HG03520 (cell line): ENCODE results near the gene ABHD17B.
"Not testable (repeated sequence)": the region's sequence is repeated elsewhere in the genome, so short reads cannot be mapped to it uniquely, and the experiment has no call there.

ENCODE experiments used
- ATAC-seq: cut with Tn5 transposase; IDR thresholded peaks from one replicate; pipeline ENCODE4 v1.9.1; 2021; ENCODE audit warnings: mild to moderate bottlenecking, moderate library complexity; ENCODE audit not compliant: unreplicated experiment

The ABHD17B gene

DNA sequence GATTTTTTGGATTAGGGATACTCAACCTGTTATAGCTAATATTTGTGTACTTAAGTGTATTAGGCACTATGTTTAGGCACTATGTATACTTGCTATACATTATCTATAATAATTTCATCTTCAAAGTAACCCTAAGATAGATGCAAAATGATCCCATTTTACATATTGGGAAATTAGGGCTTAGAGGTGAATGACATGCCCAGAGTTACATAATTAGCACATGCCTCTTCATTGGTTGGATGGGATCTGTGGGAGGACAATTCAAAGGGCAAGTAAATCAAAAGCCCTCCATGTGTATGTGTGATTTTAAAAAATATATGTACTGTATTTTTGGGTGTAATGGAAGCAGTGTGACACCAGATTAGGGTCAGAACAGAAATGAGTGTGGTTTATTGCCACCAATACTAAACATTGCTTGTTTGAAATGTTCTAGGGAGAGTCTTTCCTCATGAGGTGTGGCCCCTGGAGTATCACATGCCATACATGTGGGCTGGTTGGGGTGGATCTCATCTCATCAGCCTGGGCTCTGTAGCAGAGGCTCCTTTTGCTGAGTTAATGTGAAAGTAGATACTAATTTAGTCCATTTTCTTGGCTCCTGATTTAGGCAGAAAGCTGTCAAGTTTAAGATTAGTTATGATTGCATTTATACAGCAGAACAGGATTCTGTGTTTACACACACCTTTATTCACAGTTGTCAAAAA lies 6.0 kb upstream of the ABHD17B start:
- ATAC-seq = peak; percentile 84

DNA sequence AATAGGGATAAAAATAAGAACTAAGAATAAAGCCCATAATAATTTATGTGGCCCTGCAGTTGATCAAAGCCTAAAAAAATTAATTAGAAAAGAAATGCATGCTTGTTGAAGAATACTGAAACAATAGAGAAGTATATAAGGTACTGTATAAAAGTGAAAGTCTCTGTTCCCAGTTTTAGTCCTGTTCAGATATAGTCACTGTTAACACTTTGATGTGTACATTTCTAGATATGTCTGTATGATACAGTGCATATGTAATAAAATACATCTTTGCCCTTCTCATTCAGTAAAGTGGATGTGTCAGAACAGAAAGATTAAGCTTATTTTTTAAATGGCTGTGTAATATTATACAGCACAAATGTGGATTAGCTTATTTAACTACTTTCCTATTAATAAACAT lies 4.5 kb upstream of the ABHD17B start:
- no peak for ATAC-seq

DNA sequence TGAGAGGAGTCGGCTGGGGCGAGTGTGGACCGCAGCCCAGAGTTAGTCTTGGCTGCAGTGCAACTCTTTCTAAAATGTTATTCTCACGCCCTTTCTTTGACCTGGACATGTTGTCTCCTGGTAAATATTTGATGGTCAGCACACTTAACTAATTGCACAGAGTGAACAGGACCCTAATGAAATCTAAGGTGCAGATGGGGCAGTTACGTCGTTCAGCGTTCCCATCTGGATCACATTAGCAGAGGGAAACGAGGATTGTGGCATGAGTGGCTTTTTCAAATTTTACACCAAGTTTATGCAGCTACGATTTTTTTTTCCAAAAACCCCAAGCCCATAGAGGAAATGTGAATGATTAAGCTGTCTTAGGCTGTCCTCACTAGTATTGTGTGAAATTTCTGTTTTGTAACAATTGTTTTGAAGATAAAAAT lies 929 bp upstream of the ABHD17B start:
- no peak for ATAC-seq

DNA sequence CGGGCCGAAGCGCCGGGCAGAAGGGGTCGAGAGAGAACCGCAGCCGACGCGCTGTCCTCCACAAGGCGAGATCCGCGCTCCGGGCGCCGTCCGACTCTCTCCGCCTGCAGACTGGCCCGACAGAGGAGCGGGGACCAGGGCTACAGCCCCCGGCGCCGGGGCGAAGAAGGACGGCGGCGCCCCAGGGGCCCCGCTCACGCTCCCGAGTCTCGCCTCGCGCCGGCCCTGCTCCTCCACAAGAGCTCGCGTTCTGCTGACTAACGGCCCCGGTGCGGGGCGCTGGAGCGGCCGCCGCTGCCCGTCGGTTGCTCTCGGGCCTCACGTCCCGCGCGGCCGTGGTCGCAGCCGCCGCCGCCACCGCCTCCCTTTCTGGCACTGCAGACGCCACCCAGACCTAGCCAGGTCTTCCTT lies 338 bp downstream of the ABHD17B start:
- ATAC-seq = peak; percentile 6

DNA sequence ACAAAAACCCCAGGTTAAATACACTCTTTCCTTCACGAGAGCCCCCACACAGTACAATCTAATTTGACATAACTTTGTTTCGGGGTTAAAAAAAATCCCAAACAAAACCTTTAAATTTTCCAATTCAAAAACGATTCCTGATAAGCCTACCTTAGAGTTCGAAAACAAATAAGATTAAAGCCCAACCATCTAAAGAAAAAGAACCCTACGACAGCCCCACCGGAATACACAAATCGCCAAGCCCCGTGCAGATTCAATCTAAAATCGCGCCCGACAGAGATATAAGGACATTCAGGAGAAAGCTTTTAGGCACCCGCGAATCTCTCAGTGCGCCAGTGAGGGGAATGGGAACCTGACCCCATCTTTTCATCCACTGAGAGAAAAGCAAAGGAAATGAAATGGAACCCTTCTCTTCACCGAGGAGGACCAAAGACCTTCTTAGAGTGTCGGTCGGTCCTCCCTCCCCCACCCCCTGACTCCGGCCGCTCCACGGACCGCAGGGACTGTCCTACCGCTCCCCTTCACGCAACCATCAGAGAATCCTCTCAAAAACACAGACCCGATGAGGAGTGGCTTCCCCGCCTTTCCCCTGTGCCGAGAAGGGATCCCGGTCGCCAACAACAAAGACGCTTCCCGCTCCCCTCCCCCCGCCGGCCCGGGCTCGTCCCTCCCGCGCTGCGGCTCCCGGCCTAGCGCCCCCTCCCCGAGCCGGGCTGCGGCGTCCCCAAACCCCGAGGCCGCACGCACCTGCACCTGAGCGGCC lies 925 bp downstream of the ABHD17B start:
- ATAC-seq = peak; percentile 4

DNA sequence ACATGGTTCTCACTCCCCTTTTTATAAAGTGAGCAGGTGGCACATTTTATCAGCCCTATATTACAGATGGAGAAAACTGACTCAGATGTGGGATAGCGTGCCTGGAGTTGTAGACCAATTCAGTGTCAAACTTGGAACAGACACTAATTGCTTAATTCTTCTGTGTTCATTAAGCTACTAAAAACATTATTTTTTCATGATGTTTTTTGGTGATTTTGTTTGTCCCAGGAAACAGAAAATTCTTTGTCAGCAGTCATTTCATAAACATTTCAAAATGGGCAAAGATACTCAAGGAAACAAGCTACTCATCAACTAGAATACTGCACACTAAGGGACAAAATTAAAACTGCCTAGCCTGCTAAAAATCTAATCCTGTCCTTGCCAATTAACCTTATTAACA lies 2.2 kb downstream of the ABHD17B start:
- ATAC-seq = no peak

DNA sequence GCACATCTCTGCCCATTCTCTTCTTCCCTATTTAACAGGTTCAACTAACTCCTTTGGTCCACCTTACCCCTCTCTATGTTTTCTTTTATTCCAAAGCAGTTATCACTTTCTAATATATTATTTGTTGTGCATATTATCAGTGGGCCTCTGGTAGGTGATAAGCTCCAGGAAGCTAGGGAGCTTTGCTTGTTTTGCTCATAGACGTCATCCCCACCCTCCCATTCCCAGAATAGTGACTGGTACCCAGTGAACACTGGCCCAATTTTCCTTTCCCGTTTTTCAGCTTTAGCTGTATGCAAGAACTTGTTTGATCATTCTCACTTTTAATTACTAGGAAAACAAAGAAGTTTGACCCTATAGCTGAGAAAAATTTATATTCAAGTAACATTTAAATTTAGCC lies 6.9 kb downstream of the ABHD17B start:
- ATAC-seq = no peak

DNA sequence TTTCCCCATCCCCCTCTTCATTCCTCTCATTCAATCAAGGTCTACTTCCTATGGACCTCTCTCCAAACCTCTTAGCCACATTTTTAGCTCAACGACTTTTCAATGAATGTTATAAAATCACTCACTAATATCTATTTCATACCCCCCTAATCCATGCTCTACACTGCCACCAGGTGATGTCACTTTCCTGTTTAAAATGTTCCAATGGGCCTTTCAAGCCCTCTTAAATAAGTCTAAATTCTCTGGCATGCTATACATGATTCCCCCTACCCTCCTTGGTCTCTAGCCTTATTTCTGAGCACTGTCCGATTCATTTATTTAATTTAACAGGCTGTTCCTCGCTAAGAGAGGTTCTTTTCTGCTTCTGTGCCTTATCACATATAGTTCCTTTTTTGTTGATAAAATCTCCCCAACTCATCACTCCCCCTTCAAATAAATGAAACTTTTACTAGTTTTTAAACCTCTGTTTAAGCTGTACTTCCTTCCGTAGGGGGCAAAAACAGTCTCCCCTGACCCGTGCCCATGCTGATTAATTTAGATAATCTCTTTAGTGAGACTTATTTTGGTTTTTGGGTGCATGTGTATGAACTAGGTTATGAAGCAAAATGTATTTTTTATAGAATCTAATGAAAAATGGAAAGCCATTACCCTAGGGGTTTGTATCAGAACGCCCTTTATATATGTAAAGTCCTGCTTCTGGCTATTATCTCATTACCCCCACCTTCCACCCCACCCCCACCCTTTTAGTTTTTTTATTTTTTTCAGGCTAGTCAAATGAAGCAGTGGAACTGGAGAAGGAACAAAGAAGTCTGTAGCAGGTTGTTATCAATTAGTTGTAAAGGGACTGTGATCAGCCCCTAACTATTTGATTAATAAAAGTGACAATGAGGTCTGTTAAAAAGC lies 9.0 kb downstream of the ABHD17B start:
- ATAC-seq = no peak

DNA sequence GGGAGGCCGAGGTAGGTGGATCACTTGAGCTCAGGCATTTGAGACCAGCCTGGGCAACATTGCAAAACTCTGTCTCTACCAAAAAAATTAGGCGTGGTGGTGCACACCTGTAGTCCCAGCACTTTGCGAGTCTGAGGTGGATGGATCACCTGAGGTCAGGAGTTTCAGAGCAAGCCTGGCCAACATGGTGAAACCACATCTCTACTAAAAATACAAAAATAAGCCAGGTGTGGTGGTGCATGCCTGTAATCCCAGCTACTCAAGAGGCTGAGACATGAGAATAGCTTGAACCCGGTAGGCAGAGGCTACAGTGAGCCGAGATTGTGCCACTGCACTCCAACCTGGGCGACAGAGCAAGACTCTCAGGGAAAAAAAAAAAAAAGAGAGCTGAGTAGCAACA lies 12.2 kb downstream of the ABHD17B start:
- ATAC-seq = not testable (repeated sequence)

DNA sequence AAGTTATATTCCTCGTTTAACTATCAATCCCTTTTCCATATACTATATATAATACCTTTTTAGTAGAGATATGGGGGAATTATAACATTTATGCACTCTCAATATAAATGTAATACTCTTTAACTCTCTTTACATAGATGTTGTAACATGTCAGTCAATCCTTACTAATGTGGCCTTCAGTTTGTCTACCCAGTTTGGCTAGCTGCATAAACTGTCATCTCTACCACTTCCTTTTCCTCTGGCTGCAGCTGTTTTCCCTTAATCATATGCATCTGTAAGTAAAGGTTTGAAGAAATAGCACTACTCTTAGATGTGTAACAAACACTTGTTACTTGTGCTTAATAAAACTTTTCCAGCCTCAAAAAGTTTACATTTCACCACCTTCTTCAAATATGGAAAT lies 13.4 kb downstream of the ABHD17B start:
- ATAC-seq = no peak

DNA sequence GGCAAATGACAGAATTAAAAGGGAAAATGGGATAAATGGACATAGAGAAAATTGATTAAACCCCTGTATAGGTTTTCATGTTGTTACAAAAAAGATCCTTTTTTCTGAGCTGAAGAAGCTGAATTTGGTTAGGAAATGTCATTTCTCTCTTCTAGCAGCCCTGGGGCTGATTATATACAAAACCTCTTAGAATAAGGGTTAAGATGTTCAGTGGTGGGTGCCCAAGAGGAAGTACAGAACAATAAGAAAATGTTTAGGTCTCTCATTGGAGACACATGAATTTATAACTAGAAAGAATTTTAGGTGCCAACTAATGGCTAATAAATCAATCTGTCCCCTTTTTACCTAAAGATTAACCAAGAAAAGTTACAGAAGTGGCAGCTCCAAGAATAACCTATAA lies 14.2 kb downstream of the ABHD17B start:
- ATAC-seq = no peak

DNA sequence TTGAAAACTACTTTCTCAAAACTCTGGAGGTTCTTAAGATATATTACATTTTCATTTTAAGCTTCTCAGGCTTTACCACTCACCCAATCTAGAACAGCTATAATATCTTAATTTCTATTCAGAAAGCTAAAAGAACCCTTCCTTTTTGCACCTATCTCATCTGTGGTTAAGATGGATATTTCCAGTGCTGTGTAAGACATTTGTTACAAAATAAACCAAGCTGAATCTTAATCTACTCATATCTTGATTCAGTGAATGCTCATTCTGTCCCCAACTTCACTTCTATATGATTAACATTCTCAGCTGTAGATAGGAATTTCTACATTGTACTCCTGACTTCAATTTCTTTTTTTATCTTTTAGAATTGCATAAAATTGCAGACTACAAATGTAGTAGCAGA lies 15.0 kb downstream of the ABHD17B start:
- ATAC-seq = no peak

DNA sequence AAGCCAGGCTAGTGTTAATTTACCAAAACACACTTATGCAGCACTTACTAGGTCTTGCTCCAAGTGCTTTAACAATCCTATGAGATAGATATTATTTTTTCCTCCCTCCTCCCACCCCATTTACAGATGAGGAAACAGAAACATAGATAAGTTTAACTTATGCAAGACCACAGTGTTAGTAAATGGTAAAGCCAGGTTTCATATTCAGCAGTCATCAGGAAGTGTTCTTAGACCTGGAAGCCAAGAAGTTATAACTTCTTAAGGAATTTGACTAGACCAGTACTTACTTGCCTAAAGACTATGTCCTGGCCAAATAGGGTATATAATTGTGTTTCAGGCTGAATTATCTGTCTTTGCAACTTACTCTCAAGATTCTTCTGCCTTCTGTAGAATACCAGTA lies 15.9 kb downstream of the ABHD17B start:
- no peak for ATAC-seq

DNA sequence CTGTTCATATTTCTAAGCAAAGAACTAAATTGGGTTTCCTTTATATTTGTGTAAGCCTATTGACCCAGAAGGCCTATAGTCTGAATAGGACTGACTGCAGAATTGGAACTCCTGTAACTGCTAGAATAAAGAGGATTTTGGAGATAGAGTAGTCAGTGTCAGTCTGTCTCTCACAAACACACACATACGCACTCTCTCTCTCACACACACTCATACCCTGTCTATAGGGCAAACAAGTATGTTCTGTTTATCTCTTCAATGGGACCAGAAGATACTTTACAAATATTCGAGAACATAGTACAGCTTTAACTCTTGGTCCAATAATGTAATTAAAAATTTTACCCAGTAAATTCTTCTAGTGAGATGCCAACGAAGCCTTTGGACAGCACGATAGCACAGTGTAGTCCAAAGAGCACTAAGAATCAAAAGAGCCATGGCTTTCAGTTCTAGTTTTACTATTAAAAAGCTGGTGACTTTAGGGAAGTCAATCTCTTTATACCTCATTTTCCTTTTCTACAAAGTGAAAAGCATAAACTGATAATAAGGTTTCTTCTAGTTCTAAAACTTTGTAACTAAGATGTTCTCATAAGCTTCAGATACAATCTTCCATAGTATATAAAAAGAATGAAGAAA lies 19.3 kb downstream of the ABHD17B start:
- no peak for ATAC-seq

DNA sequence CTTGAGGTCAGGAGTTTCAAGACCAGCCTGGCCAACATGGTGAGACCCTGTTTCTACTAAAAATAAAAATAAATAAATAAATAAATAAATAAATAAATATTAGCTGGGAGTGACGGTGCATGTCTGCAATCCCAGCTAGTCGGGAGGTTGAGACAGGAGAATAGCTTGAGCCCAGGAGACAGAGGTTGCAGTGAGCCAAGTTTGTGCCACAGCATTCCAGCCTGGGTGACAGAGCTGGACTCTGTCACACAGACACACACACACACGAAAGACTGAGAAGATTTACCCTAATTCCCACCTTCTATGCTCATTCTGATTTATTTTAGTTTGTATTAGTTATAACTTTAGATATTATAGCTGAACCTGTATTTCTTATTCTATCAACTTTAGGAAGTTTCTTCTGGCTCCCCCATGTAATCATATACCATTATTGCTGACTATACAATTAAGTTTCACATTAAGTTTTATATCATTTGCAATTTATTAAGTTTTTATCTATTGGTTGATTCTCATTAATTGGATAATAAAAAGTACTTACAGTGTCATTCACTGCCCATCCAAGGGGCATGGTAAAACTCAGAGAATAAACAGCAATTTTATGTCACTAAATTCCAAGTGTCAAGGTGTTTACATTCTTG lies 20.8 kb downstream of the ABHD17B start:
- ATAC-seq = no peak

DNA sequence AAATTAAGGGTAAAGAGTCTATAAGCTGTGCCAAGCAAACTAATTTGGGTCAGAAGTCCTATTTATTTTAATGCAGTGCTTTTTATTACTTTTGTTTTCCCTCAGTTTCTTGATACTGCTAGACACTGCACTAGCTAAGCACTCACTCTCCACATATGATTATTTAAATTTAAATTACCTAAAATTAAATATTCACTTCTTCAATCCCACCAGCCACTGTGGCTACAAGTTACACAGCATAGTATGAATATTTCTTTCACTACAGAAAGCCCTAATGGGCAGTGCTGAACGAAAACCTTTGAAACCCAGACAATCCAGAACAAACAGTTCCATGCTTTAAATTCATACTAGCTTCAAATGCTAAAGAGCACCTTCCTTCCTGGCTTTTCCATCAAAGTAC lies 23.6 kb downstream of the ABHD17B start:
- no peak for ATAC-seq

DNA sequence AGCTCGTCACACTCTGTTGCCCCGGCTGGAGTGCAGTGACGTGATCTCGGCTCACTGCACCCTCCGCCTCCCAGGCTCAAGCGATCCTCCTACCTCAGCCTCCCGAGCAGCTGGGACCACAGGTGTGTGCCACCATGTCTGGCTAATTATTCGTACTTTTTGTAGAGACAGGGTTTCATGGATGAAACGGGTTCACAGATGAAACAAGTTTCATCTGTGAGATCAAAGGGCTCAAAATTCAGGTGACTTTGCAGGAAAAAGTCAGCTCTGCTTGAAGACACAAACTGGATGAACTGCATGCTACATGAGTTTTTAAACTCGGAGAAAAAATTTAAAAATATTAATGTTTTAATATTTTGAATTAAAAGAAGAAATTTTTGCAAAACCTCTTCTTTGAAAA lies 24.5 kb downstream of the ABHD17B start:
- no peak for ATAC-seq

DNA sequence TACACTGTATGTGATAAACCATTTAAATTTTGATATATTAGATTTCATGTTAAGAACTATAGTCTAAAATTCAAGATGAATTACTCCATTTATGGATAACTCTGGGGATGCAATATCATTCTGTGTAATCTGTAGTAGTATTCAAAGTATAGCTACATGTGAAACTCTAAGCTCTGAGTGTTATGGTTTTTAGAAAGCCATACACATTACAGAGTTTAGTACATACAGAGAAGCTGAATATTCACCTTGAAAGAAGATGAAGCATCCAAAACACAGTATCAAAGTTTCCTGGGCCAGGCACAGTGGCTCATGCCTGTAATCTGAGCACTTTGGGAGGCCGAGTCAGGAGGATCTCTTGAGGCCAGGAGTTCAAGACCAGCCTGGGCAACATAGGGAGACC lies 25.0 kb downstream of the ABHD17B start:
- no peak for ATAC-seq

DNA sequence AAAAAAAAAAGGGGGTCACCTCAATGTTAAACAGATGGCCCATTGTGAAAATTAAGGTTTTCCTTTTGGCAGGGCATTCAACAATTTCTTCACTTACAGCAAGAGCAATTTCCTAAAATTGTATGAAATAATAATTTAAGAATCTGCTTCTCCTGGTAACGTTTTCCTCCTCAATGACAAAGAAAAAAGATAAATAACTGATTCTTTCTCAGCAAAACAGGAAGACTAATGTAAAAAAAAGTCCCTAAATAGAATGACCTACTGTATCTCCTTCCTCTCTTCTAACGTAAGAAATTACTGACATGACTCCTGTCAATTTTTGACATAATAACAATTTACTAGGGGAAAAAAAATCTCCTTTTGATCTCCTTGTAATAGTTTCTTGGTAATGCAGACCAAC lies 25.5 kb downstream of the ABHD17B start:
- ATAC-seq = no peak

DNA sequence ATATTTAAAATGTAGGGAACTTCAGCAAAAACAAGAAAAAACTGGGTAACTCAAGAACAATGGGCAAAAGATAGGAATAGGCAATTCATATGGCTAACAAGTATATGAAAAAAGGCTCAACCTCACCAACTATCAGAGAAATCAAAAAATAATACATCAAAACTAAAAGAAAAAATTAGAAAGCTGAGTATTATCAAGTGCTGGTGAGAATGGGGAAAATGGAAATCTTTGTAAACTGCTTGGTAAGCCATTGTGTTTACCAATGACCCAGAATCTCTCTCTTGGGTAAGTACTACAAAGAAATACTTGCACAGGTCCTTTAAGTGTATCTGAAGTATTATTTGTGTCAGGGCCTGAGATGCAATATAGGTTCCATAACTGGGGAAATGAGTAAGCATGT lies 27.0 kb downstream of the ABHD17B start:
- ATAC-seq = no peak
